HG02588 (cell line): ENCODE results near the gene ZBTB46.

Experiments
- ATAC-seq: cut with Tn5 transposase; IDR thresholded peaks from one replicate; pipeline ENCODE4 v1.9.1; 2021; ENCODE audit warnings: mild to moderate bottlenecking, moderate library complexity; ENCODE audit not compliant: unreplicated experiment

ZBTB46 gene

DNA sequence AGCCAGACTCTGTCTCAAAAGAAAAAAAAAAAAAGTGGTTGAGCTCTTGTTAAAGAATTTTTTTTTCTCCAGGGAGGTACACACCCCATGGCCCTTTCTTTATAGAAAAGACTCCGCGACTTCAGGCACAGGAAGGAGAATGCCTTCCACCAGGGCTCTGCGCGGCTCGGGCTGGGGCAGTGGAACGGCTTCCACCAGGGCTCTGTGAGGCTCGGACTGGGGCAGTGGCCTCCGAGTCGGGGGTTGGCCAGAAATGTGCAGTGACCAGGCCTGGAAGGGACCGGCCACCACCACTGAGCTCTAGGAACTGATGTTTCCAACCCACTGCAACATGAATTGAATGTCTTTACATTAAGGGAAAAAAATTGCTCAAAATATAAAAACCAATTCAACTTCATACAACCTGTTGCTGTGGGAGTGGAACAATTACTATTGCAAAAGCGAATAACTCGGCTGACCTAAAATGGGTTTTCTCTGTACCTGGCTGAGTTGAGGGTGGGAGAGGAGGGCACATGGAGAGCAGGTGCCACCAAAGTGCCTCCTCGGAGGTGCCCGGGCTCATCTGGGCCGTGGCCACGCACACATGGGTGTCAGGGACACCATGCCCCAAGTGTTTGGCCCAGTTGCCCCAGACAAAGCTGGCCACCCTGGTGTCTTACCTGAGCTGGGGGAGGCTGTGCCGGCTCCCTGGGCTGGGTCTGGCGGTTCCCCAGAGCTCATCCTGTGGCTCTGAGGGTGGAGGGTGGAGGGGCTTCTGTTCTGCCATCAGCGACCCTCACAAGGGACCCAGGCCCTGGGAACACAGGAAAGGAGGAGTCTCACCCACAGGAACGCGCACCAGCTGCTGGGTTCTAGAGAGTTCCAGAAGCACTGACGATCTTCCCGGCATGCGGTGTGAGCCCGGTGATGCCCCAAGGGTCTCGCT is 62.2 kb downstream of the ZBTB46 start:
- no peak for ATAC-seq

DNA sequence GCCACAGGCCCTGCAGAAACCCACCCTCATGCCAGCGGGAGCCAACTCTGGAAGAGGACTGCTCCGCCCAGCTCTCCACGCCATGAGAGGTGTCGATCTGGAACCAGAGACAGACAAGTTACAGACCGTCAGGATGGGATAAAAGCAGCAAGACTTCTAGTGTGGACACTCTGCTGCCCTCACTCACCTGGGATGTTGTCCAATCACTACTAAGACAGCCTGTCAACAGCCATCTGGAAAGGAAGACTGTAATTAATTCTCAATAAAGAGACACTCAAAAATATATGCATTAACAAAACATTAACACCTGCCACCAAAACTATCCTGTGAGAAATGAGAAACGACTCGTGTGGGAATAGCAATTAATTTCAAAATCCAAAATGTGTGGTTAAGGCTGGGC is 63.2 kb downstream of the ZBTB46 start:
- no peak for ATAC-seq

DNA sequence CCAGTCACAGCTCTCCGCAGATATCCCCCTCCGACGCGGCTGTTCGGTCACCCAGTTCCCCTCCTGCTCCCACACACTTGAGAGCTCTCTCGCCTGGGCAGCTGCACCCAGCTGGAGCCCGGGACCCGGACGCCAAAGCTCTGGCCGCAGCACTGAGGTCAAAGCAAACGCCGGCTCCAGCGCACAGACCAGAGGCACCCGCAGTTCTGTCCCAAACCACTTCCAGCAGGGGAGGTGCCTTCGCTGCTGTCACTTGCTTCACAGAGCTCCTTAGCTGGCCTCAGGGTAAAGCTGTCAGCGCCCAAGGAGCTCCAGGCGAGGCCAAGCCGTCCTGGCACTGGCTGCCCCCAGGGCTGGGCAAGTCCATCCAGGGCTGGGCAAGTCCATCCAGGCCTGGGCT is 63.6 kb downstream of the ZBTB46 start:
- ATAC-seq = no peak

DNA sequence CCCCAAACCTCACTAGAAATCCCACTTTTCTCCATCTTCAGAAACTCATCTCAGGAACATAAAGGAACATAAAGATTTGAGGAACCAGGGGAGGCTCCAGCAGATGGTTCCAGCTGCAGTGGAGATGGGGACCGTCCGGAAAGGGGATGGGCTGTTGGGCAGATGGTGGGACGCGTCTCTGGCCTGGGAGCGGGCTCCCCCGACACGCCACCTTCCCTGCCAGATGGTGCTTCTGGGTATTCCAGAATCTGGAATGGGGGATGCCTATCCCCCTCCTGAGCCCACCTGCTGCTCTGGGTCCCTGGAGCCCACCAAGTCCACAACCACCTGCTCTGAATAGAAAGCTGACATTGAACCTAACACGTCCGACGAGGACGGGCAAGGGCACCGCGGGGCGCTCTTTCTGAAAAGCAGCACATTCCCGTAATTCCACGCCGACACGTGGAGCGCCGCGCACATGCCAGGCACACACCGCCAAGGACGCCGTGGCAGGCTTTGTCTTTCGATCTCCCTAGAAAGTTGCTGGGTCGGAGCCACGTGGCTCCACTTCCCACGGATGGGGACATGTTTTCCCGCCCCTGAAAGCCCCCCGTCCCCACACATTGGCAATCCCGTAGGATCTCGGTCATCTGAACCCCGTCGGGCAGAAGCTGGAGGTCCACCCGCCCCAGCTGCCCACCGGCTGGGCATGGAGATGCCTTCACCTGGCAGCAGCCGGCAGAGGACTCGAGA is 64.2 kb downstream of the ZBTB46 start:
- ATAC-seq = no peak

DNA sequence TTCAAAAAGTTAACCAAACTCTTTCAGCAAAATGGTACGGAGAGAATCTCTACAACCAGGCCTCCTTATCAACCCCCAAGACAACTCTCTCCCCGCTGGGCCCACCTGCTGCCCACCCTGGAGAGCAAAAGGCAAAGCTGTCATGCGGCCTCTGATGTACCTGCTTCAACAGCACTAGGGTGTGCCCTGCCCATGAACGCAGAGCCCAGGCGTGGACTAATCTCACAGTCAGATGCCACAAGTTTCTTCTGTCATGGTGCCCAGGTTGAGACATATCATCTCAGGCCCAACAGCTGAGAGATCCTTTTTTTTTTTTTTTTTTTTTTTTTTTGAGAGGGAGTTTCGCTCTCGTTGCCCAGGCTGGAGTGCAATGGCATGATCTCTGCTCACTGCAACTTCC is 65.2 kb downstream of the ZBTB46 start:
- no peak for ATAC-seq

DNA sequence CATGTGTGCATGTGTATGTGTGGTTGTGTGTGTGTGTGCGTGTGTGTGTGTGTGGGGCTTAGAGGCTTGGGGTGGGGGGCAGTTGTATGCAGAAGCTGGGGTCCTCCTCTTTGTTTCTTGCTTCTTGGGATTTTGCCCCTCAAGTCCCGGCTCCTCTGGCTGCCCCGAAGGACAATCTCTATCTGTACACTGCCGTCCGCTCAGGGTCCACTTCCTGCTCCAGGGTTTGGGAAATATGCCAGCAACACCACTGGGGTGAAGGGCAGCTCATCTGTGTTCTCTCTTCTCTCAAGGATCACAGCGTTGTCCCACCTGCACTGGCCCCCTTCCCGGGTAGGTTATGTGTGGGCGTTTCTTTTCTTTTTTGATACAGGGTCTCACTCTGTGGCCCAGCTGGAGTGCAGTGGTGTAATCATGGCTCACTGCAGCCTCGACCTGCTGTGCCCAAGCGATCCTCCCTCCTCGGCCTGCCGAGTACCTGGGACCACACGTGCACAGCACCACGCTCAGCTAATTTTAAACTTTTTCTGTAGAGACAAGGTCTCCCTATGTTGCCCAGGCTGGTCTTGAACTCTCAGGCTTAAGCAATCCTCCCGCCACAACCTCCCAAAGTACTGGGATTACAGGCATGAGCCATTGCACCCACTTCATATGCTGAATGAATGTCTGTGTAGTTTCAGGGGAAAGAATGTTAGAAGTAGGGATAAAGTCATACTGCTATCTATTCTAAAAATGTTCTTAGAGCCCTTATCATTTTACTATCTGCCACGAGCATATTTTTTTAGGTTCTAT is 65.8 kb downstream of the ZBTB46 start:
- no peak for ATAC-seq

DNA sequence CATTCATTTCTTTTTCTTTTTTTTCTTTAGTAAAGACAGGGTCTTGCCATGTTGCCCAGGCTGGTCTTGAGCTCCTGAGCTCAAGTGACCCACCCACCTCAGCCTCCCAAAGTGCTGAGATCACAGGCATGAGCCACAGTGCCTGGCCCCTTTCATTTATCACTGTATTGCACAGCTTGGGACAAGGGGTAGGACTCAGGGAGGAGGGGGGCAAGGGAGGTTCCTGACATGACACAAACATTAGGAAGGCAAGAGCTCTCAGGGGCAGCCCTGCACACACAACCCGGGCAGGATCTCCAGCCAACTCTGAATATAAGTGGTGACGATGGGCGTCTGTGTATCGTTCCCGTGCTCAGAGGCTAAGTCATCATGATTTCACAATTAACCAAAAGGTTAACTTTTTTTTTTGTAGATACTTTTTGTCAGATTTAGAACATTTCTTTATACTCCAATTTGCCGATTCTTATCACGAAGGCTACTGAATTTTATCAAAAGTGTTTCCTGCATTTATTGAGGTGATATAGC is 71.6 kb downstream of the ZBTB46 start:
- no peak for ATAC-seq

DNA sequence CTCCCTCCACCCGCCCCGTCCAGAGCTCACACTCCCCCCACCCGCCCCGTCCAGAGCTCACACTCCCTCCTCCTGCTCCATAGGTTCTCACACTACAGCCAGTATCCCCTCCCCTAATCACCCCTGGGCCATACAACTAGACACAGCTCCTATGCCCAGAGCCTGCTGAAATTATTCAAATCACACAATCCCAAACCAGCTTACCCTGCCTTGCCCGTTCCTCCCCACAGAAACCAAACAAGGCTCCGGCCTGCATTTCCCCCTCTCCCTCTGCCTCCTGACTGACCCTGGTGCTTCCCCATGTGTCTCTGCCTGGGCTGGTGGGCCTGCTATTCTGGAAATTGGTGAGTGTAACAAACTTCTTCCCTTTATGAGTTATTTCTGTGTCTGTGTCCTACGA is 72.9 kb downstream of the ZBTB46 start:
- ATAC-seq = no peak

DNA sequence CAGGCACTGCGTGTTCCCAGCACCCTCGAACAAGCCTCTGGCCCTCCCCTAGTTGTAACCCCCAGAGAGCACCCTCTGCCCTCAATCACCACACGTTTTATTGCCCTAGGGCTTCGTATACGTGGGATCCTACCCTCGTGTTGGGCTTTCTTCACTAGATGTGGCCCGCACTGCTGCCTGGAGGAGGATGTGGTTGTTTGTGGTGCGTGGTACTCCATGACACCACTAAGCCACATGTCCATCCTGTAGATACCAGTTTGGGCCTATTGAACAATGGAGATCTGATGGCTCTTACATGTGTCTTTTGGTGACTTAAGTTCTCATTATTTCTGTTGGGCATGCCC is 74.4 kb downstream of the ZBTB46 start:
- ATAC-seq = no peak

DNA sequence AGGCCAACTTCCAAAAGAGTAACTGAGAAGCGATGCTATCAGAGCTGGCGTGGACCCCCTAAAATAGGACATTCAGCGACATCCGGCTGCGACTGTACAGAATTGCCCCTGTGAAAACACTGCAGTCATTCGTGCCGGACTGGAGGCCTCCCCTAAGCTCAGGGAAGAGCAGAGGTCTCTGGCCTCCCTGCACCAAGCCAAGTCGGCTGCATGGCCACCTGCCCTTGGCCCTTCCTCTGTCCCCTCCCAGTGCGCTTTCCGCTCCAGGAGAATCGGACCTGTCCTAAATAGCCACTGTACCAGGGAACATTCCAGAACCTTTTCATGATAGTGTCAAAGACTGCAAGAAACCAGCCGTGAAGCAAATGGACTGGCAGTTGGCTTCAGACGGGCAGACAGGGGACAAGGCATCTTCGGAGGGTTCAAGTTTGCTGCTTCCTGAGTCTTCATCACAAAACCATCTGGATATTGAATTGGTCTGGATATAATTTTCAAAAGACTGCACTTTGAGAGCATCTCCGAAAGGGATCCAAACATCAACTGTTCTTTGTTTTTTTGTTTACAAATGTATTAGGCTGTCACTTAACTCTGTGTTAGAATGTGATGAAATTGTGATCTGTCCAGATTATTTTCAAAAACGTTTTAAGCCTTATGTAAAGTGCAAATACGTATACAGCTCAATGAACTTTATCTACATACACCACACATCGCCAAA is 75.0 kb downstream of the ZBTB46 start:
- ATAC-seq = no peak

DNA sequence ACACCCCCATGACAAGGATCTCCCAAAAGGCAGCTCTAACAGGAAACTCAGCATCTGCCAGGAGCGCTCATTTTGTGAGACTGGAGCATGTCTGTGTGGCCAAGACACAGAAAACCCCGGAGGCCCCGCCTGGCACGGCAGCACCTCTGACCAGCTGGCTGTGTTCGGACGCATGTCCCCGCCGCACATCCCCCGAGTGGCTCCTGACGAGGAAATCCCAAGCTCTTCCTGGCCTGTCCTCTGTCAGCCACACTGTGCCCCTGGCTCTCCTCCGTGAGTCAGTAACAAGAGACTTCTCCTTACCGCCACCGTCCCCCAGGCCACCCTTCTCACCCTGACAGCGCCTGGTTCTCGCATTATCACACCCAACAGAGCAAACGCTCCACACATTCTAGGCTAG is 77.1 kb downstream of the ZBTB46 start:
- no peak for ATAC-seq

DNA sequence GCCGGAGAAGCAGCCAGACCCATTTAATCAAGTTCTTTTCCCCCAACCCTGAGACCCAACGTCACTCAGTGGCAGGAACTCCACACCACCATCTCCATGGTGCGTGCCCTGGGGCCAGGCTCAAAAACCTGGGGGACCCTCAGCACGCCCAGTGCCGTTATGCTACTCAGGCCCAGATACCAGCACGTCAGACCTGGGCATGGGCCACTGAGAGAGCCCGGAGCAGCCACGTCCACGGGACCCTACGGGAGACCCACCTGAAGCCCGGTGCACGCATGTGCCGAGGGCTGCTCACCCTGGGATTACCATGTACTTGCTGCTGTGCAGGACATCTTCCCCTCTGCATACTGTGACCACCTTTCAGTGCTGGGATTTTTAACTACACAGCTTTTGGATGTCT is 77.7 kb downstream of the ZBTB46 start:
- ATAC-seq = no peak

DNA sequence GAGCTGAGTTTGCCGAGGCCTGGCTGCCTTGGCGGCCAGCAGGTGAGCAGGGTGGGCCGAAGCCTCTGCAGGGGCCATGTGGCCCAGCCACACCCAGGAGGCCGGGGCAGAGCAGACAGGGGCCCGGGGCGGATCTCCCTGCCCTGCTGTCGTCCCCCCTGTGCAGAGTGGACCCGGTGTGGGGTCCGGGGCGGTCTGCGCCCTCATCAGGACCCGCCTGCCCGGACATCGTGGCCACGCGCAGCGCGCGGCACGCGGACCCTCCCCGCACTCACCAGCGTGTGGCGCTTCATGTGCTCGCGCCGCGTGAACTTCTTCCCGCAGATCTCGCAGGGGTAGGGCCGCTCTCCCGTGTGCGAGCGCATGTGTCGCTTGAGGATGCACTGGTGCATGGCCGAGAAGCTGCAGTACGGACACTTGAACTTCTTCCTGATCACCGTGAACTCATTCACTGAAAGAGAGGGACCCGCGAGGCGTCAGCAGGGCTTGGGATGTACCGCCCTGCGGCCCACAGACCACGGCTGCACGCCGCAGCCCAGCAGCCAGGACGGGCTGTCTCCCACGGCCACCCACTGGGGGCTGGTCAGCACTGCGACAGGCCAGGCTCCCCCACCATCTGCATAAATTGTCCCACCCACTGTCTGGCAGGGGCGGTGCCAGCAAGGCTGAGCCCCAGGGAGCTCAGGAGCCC is 78.5 kb downstream of the ZBTB46 start:
- no peak for ATAC-seq

DNA sequence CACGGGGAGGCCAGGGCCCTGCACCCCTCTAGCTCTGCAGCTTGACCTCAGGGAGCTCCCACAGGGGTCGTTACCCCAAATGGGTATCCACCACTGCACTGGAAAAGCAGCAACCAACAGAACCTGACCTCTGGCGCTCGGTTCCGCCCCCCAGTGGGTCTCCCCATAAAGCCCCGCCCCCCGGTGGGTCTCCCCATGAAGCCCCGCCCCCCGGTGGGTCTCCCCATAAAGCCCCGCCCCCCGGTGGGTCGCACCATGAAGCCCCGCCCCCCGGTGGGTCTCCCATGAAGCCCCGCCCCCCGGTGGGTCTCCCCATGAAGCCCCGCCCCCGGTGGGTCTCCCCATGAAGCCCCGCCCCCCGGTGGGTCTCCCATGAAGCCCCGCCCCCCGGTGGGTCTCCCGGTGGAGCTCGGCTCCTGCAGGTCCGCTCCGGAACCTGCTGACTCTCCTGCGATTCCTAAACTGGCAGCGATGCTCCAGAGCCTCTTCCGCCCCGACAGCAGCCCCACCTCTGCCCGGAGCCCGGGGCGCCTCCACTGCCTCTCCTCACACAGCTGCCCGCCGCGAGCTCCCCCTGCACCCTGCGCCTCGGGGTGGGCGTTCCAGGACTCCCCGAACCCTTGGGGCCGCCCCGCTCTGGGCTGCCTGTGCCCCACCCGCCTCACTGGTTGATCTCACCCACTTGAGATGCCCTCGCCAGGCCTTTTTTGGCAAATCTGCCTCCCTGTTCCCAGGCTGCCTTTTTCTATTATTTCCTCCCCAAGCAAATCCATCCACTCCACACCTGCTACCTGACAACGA is 79.4 kb downstream of the ZBTB46 start:
- ATAC-seq = no peak

DNA sequence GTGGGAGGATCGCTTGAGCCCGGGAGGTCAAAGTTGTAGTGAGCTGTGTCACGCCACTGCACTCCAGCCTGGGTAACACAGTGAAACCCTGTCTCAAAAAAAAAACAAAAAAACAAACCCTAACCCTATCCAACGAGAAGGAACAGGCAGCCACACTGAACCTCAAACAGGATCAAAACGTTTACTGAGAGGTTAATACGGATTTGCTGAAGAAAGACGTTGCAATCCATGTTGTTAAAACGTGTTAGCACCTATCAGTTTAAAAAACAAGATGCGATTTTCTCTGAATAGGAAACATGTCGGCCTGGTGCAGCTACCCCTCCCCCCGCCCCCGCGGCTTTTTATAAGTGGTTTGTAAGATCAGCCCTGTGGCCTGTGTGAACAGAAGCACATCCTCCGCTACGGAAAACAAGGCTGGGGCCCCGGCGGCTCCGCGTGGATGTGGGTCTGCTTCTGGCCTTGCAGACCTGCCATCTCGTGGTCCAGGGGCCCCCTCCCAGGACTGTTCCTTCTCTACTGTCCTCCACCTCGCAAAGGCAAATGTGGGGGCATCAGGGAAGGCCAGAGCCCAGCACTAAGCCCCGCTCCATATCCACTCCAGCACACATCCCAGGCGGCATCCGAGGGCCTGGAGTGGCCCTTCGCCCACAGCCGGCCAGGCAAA is 80.1 kb downstream of the ZBTB46 start:
- no peak for ATAC-seq

DNA sequence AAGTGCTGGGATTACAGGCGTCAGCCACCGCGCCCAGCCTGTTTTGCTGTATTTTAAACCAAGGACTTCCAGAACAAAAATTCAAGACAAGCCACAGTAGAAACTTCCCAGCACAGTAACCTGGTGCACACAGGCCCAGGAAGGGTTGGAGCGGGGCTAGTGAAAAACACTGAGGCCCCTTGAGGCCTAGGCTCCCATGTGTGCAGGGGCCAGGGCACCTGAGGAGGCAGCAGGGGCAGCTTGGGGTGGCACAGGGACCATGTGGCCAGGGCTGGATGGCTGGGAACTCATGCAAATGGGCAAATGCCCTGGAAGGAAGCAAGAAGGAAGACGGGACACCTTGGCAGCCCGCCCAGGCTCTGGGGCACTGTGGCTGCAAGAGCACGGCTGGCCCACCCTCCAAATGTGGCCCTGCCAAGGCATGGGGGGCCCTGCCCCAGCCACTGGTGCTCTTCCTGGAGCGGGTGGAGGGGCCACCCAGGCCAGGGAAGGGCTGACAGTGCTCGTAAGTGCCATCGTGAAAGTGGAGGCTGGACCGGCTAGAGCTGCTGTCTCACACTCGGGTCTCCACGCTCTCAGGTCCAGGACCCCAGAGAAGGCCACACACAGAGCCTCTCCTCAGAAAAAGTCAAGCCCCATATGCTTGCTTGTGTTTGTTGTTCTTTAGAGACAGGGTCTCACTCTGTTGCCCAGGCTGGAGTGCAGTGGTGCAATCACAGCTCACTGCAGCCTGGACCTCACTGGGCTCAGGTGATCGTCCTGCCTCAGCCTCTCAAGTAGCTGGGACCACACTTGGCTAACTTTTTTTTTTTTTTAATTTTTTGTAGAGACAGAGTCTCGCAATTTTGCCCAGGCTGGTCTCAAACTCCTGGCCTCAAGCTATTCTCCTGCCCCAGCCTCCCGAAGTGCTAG is 81.2 kb downstream of the ZBTB46 start:
- no peak for ATAC-seq

DNA sequence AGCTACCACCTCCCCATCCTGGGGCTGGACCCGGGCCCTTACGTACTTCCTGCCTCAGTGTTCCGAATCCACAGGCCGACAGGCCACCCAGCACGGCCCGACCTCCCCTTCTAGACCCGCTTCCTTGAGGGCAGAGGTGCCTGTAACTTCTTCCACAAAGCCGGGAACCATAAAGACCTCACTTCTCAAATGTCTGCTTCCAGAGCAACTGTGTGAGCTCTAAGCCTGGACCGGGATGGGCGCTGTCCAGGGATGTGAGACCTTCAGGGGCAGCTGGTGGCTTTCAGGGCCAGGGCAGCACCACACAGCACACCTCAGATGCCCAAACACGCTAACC is 82.2 kb downstream of the ZBTB46 start:
- ATAC-seq = no peak
